GM04504 (cell line): ENCODE results near the gene IQGAP3.

ENCODE experiments used
- DNase-seq: peaks from one replicate; pipeline ENCODE4 v3.0.0-alpha.2; 2012; ENCODE audit warnings: low read depth

Gene IQGAP3

DNA sequence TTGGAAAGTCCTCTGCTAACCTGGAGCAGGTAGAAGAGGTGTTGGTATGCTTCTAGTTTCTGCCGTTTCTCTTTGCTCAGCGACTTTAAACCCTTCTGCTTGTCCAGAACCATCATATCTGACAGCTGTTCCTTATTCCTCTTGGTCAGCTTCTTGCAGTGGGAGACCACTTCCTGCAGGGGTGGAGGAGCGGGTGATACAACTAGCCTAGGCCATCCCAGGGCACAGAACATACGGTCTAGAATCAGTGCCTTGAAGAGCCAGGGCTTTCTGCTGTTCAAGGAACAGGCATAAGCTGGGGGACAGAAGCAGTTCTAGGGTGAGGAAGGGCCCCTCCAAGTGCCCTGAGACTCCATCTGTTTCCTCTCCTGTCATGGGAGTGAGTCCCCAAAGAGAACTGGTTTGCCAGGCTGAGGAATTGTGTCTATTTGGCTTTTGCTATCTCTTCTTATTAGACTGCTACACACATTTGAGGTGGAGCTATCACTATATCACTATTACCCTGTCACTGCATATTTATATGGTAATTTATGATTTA, 32.5 kb downstream of the IQGAP3 start:
- DNase-seq: no peak

DNA sequence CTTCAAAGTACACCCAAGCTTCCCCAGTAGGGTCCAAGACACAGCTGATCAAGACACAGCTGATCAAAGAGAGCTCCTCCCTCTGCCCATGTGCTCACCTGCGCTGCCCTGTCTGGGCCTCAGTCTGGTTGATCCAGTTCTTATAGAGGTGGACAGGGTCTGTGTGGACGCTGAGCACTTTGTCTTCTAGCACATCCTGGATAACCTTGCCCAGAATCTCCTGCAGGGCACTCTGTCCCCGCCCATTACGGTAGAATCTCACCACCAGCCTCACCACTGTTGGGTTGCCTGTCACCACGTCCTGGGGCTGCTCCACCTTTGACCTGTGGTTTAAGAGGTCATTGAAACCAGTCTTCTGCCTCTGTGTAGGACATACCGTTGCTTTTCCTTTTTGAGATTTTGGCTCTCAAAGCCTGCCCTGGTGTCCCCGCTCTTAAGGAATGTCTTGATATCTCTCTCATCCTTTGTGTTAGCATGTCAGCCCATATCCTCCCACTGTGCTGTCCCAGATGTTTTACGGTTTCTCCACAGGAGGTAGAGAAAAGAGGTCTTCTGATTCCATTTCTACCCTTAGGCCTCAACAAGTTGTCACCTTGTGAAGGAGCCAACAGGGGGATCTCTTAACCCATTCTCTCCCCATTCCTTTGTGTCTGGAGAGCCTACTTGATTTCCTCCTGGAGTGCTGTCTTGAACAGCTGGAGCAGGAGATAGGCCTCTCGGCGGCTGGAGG, 33.5 kb downstream of the IQGAP3 start:
- no peak for DNase-seq

DNA sequence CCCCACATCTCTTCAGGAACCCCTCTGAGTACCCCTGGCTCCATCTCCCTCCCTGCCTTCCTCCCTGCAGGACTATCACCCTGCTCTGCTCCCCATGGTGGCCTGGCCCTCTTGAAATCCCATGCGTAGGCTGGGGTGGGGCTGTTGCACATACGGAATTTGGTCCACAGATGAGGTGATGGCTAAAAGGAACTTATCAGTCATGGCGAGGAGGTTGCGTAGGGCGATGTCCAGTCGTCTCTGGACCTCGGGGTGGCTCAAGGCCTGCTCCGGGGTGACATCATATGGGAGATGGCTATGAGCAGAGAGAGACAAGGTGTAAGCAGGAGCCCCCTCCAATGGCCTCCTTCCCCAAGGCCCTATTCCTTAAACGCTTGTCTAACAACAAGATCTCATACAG, 35.3 kb downstream of the IQGAP3 start:
- no peak for DNase-seq

DNA sequence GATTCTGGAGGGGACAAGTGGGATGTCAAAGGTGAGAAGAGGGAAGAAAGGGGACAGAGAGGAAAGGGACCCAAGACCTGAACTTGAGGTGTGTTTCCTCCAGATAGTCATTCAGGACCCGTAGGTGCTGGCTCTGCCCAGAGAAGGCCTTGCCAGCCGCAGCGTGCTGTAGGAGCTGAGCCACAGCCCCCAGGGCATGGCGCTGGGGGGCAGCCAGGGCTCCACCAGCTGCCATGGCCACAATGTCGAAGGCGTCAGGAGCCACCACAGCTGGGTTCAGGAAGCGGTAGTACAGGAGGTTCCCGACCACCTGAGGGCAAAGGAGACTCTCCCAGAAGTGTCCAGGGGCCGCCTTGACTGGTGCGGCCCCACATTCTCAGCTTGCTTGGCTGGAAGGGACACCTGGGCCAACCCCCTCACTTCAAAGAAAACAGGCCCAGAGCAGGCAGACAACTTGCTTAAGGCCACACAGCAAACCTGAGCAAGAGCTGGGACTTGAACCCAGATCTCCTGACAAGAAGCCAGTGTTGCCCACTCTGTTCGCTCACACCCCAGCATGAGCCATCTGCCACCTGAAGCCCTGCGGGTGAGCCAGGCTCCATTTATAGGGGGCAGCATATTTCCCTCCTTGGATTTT, 37.8 kb downstream of the IQGAP3 start:
- DNase-seq: no peak

DNA sequence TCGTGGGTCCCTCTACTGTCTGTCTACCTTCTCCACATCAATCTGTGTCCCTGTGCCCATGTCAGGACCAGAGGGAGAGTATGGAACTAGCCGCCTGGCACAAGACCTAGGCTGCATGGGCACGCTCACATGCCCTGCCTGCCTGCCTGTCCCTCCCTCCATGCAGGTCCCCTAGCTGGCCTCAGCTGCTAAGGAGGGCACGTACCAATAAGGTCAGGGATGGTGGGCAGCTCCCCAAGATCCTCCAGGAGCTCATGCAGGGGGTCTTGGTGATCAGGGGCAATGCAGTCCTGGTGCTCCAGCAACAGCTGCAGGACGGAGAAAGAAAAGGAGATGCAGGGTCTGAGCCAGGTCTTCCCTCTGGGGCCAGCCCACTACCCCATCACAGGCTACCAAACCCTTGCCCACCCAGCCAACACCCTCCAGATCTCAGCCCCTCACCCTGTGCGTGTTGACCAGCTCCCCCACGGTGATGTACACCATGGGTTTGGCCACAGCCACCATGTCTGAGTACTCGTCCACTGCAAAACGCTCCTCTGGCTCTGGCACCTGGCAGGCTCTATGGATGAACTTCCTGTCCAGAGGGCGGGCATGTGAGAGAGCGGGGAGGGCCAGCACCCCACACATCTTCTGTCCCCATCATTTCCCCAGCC, 38.7 kb downstream of the IQGAP3 start:
- no peak for DNase-seq

DNA sequence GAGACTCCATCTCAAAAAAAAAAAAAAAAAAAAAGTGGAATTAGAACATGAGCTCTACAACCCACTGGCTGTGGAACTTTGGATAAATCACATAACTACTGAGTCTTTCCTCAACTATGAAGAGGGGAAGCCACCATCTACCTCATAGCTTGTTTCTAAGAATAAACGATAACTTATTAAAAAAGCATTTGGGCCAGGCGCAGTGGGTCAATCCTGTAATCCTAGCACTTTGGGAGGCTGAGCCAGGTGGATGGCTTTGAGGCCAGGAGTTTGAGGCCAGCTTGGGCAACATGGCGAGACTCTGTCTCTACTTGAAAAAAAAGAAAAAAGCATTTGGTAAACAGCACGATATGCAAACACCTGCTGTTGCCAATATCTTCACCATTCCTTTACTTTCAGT, 40.0 kb downstream of the IQGAP3 start:
- no peak for DNase-seq

DNA sequence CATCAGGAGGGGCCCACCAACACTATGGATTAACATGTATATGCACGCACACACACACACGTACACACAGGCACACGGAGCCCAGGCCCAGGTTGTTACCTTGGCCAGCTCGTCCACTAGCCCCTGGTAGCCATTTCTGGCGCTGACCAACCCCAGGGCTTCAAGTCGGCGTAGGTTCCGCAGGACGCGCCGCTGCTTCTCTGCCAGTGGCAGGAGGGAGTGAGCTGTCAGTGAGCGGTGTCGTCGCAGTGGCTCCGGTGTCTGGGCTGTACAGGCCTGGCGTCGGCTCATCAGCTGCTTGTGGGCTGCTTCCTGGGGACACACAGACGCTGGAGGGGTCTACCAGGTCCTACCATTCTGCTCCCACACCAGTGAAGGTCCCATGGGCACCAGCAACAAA, 42.4 kb downstream of the IQGAP3 start:
- no peak for DNase-seq

DNA sequence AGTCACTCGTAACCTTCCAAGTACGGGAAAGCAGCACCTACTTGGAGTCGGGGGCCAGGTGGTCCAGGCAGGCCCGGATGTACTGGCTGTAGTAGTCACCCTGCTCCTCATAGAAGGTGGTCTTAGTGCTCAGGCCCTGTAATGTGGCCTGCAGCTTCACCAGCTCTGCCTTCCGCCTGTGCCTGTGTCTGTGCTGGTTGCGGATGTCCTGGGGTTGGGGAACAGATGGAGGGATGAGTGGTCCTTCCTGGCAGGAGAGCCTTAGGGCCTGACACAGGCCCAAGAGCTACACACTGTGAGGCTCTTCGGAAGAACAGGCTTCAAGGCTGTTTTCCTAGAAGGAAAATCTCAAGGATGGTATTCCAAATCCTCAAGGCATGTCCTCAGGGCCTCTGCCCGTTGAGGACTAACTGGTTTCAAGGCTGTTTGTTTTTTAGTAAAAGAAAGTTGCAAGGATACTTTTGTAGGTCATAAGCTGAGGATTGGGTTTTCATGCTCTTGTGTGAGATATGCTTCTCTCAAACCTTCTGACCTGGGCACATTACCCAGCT, 43.4 kb downstream of the IQGAP3 start:
- DNase-seq: no peak

DNA sequence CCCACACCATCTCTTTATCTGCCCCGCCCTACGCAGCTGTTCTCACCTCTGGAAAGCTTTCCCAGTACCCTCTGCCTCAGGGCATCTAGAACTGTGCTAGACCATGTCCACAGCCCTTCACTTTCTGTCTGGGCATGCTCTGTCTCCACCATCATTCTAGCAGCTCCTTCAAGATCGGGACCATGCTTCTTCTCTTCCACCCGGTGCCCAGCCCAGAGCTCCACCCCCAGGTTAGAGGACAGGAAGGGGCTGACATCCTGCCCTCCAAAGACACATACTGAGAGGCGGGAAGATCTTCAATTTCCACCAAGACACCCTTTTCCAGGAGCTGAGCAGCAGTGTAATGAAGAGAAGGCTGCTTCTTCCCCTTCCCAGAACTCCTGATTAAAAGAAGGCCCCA, 44.1 kb downstream of the IQGAP3 start:
- DNase-seq: no peak

DNA sequence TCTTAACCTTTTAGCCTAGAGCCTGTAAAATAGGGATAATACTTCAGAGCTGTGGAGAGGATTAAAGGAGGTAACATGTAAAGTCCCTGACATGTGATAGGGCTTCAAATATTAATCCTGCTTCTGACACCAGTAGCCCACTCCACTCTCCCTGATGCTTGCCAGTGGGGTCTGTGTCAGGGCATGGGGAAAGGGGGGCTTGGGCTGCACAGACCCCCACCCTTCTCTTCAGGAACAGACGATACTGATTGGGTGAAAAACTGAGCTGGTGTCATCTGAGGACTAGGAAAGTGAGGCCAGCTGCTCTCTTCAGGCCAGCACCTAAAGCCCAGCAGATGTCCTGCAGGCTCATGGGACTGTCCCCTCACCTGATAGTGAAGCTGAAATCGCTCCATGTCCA, 44.8 kb downstream of the IQGAP3 start:
- no peak for DNase-seq

DNA sequence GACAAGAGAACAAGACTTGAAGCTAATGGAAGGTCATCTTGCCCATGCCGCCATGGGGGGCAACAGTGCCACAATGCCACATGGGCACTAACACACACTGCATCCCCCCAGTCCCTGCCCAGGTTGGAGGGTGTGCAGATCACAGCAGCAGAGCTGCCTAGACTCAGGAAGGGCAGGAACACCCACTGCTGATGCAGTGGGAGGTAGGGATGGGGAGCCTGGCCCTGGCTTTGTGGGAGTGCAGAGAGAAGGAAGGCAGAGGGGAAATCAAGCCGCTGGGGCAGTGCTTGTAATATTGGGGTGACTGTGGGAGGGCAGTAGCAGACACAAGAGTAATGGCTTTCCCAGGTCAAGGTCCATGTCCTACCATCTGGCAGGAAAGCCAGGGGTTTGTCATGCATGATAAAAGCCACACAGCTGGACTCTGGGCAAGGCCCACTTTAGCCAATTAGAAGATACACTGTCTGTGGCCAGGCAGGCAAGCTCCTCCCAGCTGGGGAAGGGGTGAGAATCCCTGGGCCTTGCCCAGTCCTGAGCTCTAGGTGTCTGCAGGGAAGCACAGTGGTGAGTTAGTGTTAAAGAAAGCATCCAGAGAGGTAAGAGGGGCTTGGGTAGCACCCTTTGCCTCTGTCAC, 46.4 kb downstream of the IQGAP3 start:
- DNase-seq: no peak

DNA sequence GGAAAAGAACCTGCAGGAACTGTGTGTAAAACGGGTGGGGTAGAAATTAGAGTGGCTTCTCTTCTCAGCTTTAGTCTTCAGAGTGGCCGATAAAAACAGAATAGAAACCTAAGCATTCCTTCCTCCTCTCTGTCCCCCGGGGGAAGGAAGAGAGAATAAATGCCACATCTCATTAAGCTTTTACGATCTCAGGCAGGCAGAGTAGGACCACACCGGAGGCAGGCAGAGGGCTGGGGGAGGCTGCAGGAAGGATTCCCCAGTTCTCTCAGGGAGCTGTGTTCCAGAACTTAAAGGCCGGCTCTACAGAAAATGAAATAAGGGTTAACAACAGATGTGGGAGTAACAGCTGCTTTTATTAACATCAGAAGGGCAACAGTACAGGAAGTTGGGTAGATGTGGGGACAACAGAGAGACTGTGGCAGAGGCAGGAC, 47.3 kb downstream of the IQGAP3 start:
- no peak for DNase-seq

DNA sequence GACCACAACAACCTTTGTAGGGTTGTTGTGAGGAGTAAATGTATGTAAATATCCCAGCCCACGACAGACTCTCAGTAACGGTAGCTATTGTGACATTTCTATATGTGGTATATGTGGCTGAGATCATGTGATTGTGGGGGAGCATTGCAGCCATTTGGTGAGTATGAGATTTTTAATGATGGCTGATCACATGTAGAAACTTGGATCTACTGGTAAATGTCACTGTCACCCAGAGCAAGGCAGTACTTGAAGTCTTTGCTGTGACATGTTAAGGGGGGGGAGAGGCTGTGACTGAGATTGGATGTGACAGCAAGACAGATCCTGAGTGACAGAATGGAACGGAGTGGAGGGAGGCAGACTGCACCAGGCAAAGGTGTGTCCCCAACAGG, 47.9 kb downstream of the IQGAP3 start:
- DNase-seq: no peak

DNA sequence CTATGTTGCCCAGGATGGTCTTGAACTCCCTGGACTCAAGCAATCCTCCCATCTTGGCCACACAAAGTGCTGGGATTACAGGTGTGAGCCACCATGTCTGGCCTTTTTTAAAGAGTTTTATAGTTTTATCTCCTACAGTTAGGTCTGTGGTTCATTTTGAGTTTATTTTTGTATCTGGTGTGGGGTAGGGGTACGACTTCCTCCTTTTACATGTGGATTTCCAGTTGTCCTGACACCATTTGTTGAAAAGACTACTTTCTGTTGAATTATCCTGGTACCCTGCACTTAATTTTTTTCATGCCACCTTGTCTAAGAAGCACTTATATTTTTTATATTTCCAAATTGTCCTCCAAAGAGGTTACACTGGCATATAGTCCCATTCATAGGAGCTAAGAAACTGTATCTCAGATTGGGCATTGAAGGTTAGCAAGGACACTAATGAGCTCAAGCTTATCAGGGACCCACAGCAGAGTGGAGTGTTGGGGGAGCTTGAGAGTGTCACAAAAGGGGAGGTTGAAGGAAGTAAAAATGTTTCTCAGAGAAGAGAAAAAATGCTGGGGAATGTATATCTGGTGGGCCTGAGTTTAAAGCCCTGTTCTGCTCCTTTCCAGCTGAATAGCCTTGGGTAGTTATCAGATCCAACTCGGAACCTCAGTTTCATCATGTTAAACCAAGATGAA, 48.4 kb downstream of the IQGAP3 start:
- DNase-seq: no peak

DNA sequence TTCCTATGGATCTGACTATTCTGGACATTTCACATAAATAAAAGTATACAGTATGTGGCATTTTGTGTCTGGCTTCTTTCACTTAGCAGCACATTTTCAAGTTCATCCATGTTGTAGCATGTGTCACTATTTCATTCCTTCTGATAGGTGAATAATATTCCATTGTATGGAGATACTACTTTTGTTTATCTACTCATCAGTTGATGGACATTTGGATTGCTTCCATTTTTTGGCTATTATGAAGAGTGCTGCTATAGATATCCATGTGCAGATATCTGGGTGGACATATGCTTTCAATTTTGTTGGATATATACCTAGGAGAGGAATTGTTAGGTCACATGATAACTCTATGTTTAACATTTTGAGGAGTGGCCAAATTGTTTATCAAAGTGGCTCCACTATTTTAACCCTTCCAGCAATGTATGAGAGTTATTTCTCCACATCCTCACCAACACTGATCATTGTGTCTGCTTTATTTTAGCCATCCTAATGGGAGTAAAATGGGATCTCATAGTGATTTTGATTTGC, 49.9 kb downstream of the IQGAP3 start:
- no peak for DNase-seq

DNA sequence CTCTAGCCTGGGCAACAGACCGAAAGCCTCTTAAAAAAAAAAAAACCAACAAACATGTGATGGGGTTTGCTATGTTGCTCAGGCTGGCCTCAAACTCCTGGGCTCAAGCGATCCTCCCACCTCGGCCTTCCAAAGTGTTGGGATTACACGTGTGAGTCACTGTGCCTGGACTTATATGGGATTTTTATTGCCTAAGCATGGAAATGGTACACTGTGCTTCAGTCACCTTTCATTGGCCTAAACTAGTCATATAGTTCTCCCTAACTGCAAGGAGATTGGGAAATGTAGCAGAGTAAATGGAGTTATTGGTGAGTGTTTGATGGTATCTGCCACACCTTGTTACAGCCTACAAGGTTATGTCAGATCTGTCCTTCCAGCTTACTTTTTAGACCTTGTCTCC, 54.6 kb downstream of the IQGAP3 start:
- DNase-seq: no peak

DNA sequence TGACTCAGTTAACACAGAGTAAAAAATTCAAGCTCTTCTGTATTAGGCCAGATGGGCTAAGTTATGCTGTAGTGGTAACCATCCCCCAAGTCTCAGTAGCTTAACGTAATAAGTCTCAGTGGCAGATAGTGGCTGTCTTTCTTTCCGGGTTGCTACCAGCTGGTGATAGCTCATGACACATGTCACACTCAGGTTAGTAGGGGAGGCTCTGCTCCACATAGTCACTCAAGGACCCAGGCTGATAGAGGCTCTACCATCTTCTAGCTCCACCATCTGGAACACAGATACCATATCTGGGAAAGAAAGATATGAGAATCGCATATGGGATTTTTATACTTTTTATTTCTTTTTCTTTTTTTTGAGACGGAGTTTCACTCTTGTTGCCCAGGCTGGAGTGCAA, 55.5 kb downstream of the IQGAP3 start:
- no peak for DNase-seq

DNA sequence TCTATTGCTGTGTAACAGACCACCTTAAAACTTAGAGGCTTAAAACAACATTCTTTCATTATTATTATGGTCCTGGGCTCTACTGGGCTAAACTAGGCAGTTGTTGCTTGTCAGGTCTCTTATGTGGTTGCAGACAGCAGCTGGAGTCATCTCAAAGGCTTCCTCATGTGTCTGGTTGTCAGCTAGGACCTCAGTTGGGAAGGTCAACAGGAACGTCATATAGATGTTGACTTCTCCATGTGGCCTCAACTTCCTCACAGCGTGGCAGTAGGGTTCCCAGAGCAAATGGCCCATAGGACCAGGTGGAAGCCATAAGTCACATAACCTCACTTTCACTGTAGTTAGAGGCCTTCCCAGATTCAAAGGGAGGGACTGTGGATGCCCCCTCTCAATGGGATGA, 56.4 kb downstream of the IQGAP3 start:
- DNase-seq: no peak

DNA sequence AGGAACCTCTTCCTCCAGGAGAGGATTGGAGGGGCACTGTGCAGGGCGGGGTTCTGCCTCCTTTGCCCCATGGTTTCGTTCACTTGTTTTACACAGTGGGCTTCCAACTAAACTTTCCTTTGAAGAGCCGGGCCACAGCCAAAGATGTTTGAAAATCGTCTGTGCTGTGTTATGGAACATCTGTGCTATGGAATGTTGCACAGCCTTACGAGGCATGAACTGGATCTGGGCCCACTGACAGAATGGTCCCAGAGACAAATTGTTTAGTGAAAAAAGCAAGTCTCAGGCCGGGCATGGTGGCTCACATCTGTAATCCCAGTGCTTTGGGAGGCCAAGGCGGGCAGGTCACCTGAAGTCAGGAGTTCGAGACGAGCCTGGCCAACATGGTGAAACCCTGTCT, 59.2 kb downstream of the IQGAP3 start:
- DNase-seq: no peak

DNA sequence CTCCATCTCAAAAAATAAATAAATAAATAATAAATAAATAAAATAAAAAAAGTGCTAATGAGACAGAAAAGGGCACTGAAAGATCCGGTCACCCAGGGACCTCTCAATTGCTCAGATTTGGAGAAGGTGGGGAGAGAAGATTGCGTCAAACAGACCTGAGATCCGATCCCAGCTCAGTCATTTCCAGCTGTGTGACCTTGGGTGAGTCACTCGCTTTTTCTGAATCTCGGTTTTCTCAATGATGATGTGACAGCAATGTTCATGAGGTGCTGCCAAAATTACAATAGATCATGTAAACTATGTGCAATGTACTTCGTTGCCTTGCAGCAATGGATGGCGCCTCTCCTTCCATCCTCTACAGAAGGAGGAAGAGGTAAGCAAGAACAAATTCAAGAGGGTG, 60.7 kb downstream of the IQGAP3 start:
- no peak for DNase-seq

DNA sequence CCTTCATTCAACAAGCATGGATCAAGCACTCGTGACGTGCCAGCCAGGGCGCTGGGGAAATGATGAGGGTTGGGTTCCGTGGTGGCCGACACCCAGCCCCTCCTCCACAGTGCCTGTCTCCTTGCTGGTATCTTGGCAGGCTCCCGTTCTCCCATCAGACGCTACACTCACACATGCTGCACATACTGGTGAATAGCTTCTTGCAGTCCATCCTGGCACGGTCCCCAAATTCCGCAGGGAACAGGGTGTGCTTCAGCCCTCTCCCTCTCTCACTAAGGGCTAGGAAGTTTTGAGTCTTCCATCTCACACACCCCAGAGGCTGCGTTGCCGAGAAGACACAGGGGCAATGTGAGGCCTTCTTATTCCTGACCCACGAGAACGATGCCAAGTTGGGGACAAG, 61.7 kb downstream of the IQGAP3 start:
- peak; percentile 81 for DNase-seq
